Peyer's patch (tissue), 4 donors: ENCODE results near the gene GAD1.

Experiments
- POLR2A ChIP-seq, 2 donors: fragments of 450-650 bp; IDR thresholded peaks; one replicate each; pipeline ENCODE4 v1.5.1; 2017; ENCODE audit warnings: antibody characterized with exemption in 2 of 2, mild to moderate bottlenecking in 2 of 2, moderate library complexity in 2 of 2
- TF ChIP-seq, protein P1 (sequence below), 6 experiments: fragments of 450-650 bp in 4 of 6; fragments of 200-600 bp in 2 of 6; sonication (generic) in 1 of 6; IDR thresholded peaks; one replicate each; pipeline ENCODE4 v1.5.1; 2017 to 2019; ENCODE audit warnings: antibody characterized with exemption in 6 of 6, mild to moderate bottlenecking in 3 of 6, moderate library complexity in 1 of 6

DNA sequence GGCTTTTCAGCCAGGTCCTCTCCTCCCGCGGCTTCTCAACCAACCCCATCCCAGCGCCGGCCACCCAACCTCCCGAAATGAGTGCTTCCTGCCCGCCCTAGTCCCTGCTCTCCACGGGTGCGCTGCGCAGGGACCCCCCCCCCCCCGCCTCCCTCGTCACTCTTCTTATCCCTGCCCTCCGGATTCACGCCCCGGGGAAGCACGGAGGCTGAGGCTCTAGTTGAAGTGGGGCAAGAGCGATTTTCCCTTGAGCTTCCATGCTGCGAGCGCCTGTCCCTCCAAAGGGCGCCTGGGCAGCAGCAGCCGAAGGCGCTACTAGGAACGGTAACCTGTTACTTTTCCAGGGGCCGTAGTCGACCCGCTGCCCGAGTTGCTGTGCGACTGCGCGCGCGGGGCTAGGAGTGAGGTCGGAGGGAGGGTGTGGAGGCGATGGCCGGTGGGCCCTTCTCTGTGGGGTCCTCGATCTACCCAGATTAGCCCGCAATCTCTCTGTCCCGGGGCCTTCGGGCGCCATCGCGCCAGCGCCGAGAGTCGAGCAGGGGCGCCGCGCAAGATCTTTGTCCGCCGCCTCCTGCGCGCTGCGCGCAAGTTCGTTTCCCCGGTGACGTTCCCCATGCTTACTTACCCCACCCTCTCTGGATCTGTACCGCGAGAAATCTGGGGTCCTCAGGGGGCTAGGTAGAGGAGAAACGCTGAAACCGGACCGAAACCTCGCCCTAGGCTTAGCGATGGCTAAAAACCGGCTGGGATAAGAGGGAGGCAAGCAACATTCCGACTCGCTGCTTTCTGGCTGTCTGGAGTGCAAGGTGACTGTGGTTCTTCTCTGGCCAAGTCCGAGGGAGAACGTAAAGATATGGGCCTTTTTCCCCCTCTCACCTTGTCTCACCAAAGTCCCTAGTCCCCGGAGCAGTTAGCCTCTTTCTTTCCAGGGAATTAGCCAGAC, 677 bp downstream of the GAD1 start:
- TF ChIP-seq, protein P1, sequence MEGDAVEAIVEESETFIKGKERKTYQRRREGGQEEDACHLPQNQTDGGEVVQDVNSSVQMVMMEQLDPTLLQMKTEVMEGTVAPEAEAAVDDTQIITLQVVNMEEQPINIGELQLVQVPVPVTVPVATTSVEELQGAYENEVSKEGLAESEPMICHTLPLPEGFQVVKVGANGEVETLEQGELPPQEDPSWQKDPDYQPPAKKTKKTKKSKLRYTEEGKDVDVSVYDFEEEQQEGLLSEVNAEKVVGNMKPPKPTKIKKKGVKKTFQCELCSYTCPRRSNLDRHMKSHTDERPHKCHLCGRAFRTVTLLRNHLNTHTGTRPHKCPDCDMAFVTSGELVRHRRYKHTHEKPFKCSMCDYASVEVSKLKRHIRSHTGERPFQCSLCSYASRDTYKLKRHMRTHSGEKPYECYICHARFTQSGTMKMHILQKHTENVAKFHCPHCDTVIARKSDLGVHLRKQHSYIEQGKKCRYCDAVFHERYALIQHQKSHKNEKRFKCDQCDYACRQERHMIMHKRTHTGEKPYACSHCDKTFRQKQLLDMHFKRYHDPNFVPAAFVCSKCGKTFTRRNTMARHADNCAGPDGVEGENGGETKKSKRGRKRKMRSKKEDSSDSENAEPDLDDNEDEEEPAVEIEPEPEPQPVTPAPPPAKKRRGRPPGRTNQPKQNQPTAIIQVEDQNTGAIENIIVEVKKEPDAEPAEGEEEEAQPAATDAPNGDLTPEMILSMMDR (IDR thresholded peaks at IDR 0.05), result no peak
- TF ChIP-seq POLR2A (IDR thresholded peaks at IDR 0.05), result no peak
